Liver (tissue), 9 donors: ENCODE data around the gene ASB15. TPM values are rescaled to one million over a fixed set of nuclear protein-coding genes. Genes with fewer than 3 reads are reported as not detected.
"Not testable (repeated sequence)": the region's sequence is repeated elsewhere in the genome, so short reads cannot be mapped to it uniquely, and the experiment has no call there.

Experiments used
- DNase-seq: peaks from one replicate; pipeline ENCODE4 v3.0.0-alpha.2; 2017; ENCODE audit warnings: low spot score
- H3K27ac ChIP-seq, 2 donors: one replicate each; pipeline ENCODE4 v1.7.0; 2013; ENCODE audit warnings: inconsistent platforms in 2 of 2, low read length in 2 of 2, control low read depth in 1 of 2, low read depth in 1 of 2, mild to moderate bottlenecking in 1 of 2
- H3K27me3 ChIP-seq, 4 donors: one replicate each; pipeline versions ENCODE4 v1.6.1 to v1.7.0; 2013; ENCODE audit warnings: low read length in 3 of 4, inconsistent platforms in 1 of 4, mild to moderate bottlenecking in 1 of 4, moderate library complexity in 1 of 4; ENCODE audit not compliant: control insufficient read depth in 4 of 4, insufficient read depth in 4 of 4
- H3K36me3 ChIP-seq, 4 donors: one replicate each; pipeline versions ENCODE4 v1.6.1 to v1.7.0; 2013; ENCODE audit warnings: low read length in 3 of 4, mild to moderate bottlenecking in 3 of 4, low read depth in 1 of 4, moderate library complexity in 1 of 4; ENCODE audit not compliant: control insufficient read depth in 4 of 4, insufficient read depth in 3 of 4
- H3K4me1 ChIP-seq, 4 donors: one replicate each; pipeline versions ENCODE4 v1.6.1 to v1.7.0; 2013; ENCODE audit warnings: low read length in 3 of 4, mild to moderate bottlenecking in 3 of 4, moderate library complexity in 1 of 4; ENCODE audit not compliant: control insufficient read depth in 4 of 4, insufficient read depth in 4 of 4
- H3K4me3 ChIP-seq, 3 donors: one replicate each; pipeline versions ENCODE4 v1.6.1 to v1.7.0; 2013; ENCODE audit warnings: low read length in 3 of 3, control low read depth in 1 of 3, low read depth in 1 of 3, mild to moderate bottlenecking in 1 of 3
- H3K9ac ChIP-seq, 2 donors: one replicate each; pipeline ENCODE4 v1.7.0; 2013; ENCODE audit warnings: low read length in 2 of 2, mild to moderate bottlenecking in 2 of 2, moderate library complexity in 2 of 2, control low read depth in 1 of 2, low read depth in 1 of 2
- H3K9me3 ChIP-seq, 4 donors: one replicate each; pipeline versions ENCODE4 v1.6.1 to v1.7.0; 2013; ENCODE audit warnings: low read length in 3 of 4; ENCODE audit not compliant: control insufficient read depth in 4 of 4
- ATF3 ChIP-seq: IDR thresholded peaks from 2 replicates; pipeline ENCODE4 v1.6.1; 2016; ENCODE audit warnings: antibody characterized with exemption
- EGR1 ChIP-seq, 2 donors: IDR thresholded peaks; 2 replicates each; pipeline ENCODE4 v1.6.1; 2016 to 2018; ENCODE audit warnings: antibody characterized with exemption in 2 of 2, low read depth in 2 of 2
- FOXA1 ChIP-seq: IDR thresholded peaks from 2 replicates; pipeline ENCODE4 v1.6.1; 2016; ENCODE audit warnings: antibody characterized with exemption
- FOXA2 ChIP-seq: IDR thresholded peaks from 2 replicates; pipeline ENCODE4 v1.6.1; 2016; ENCODE audit warnings: antibody characterized with exemption
- GABPA ChIP-seq, 2 donors: IDR thresholded peaks in 1 of 2; conservative IDR thresholded peaks in 1 of 2; 2 replicates each; pipeline ENCODE4 v1.6.1; 2016; ENCODE audit warnings: antibody characterized with exemption in 2 of 2, mild to moderate bottlenecking in 1 of 2, moderate library complexity in 1 of 2
- HNF4A ChIP-seq, 2 donors: conservative IDR thresholded peaks; 2 replicates each; pipeline ENCODE4 v1.6.1; 2016; ENCODE audit warnings: antibody characterized with exemption in 2 of 2, mild to moderate bottlenecking in 2 of 2
- HNF4G ChIP-seq: IDR thresholded peaks from 2 replicates; pipeline ENCODE4 v1.6.1; 2016; ENCODE audit warnings: antibody characterized with exemption
- JUND ChIP-seq, 2 donors: IDR thresholded peaks; 2 replicates each; pipeline ENCODE4 v1.6.1; 2016; ENCODE audit warnings: antibody characterized with exemption in 2 of 2
- NR2F2 ChIP-seq: IDR thresholded peaks from 2 replicates; pipeline ENCODE4 v1.6.1; 2016; ENCODE audit warnings: antibody characterized with exemption
- RAD21 ChIP-seq, 2 donors: IDR thresholded peaks; 2 replicates each; pipeline ENCODE4 v1.6.1; 2016; ENCODE audit warnings: antibody characterized with exemption in 2 of 2, mild to moderate bottlenecking in 2 of 2
- RXRA ChIP-seq, 2 donors: IDR thresholded peaks; 2 replicates each; pipeline ENCODE4 v1.6.1; 2017 to 2018; ENCODE audit warnings: antibody characterized with exemption in 2 of 2, mild to moderate bottlenecking in 1 of 2
- SP1 ChIP-seq: IDR thresholded peaks from 2 replicates; pipeline ENCODE4 v1.6.1; 2018; ENCODE audit warnings: antibody characterized with exemption, mild to moderate bottlenecking
- TAF1 ChIP-seq: conservative IDR thresholded peaks from 2 replicates; pipeline ENCODE4 v1.6.1; 2016; ENCODE audit warnings: antibody characterized with exemption, mild to moderate bottlenecking
- YY1 ChIP-seq: IDR thresholded peaks from 2 replicates; pipeline ENCODE4 v1.6.1; 2016; ENCODE audit warnings: antibody characterized with exemption, mild to moderate bottlenecking
- WGBS: extraction: QIAGEN DNeasy Blood & Tissue Kit; methylation state at CpG from one replicate; pipeline ENCODE4 v1.1.7; 2013; 5-methylcytosine and 5-hydroxymethylcytosine counted together
- polyA plus RNA-seq, 2 donors: library from polyadenylated mRNA; stranded (reverse) in 1 of 2; unstranded in 1 of 2; fragments of 200-250 nt in 1 of 2; fragments of >200 nt in 1 of 2; fragmentation: Nextera tagmentation in 1 of 2; extraction: Ambion mirVana in 1 of 2; gene quantifications; one replicate each; pipeline versions ENCODE4 v1.2.1 to v1.2.3, GENCODE V29; 2013 to 2015
- total RNA-seq, 2 donors: library from RNA; depleted of rRNA; stranded (reverse); fragments of >200 nt; gene quantifications; one replicate each; pipeline ENCODE4 v1.2.3, GENCODE V29; 2014
- TF ChIP-seq, protein P1 (sequence below): IDR thresholded peaks from 2 replicates; pipeline ENCODE4 v1.6.1; 2016; ENCODE audit warnings: antibody characterized with exemption, mild to moderate bottlenecking
- TF ChIP-seq, protein P2 (sequence below): IDR thresholded peaks from 2 replicates; pipeline ENCODE4 v1.6.1; 2016; ENCODE audit warnings: antibody characterized with exemption
- TF ChIP-seq, protein P3 (sequence below): IDR thresholded peaks from 2 replicates; pipeline ENCODE4 v1.6.1; 2016; ENCODE audit warnings: antibody characterized with exemption
- TF ChIP-seq, protein P4 (sequence below): fragments of 150-350 bp; IDR thresholded peaks from 2 replicates; pipeline ENCODE4 v1.5.1; 2017; ENCODE audit warnings: improper control_type of control experiment, low read depth, low read length; ENCODE audit not compliant: missing input control
- donor health status: healthy.
- donor health status: healthy.
- donor health status: healthy.
- donor health status: healthy.
- donor health status: healthy.

ASB15 gene
- not detected for total RNA-seq
- polyA plus RNA-seq: not detected

- Histone ChIP-seq H3K4me3 (no peak within 1 kb of the TSS), H3K9ac (no peak within 1 kb of the TSS)
- WGBS: 91% methylated on average over 4 of the region's 4 CpGs
Observed at GRCh38 chr7:123601530-123601929, at the start of gene ASB15. Gene ASB15, plus strand, starts transcription at chr7:123601821. Its CDS starts 12,682 bp downstream, at chr7:123614503.

DNA sequence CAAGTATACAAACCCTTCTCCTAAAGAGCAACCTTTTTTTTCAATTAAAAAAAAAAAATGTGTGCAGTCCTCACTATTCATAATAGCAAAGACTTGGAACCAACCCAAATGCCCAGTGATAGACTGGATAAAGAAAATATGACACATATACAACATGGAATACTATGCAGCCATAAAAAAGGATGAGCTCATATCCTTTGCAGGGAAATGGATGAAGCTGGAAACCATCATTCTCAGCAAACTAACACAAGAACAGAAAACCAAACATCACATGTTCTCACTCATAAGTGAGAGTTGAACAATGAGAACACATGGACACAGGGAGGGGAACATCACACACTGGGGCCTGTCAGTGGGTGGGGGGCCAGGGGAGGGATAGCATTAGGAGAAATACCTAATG, 49.5 kb upstream of the ASB15 start:
- not testable (repeated sequence) for H3K27ac ChIP-seq, DNase-seq, H3K9me3 ChIP-seq, H3K27me3 ChIP-seq, H3K4me3 ChIP-seq, H3K9ac ChIP-seq
- Histone ChIP-seq H3K36me3 (peaks cover 5 to 23% (median 14%) of the 10 kb centered on the region in 4 donors), H3K4me1 (peaks cover 1 to 22% (median 7%) of the 10 kb centered on the region in 4 donors)

More at GRCh38 chr7:123601530-123601929, at the start of gene ASB15:
- no peaks in the 10 kb centered on the region for H3K9me3 ChIP-seq
- no peaks in the 10 kb centered on the region for H3K36me3 ChIP-seq
- no peaks in the 10 kb centered on the region for H3K27me3 ChIP-seq
- TF ChIP-seq, protein P1, sequence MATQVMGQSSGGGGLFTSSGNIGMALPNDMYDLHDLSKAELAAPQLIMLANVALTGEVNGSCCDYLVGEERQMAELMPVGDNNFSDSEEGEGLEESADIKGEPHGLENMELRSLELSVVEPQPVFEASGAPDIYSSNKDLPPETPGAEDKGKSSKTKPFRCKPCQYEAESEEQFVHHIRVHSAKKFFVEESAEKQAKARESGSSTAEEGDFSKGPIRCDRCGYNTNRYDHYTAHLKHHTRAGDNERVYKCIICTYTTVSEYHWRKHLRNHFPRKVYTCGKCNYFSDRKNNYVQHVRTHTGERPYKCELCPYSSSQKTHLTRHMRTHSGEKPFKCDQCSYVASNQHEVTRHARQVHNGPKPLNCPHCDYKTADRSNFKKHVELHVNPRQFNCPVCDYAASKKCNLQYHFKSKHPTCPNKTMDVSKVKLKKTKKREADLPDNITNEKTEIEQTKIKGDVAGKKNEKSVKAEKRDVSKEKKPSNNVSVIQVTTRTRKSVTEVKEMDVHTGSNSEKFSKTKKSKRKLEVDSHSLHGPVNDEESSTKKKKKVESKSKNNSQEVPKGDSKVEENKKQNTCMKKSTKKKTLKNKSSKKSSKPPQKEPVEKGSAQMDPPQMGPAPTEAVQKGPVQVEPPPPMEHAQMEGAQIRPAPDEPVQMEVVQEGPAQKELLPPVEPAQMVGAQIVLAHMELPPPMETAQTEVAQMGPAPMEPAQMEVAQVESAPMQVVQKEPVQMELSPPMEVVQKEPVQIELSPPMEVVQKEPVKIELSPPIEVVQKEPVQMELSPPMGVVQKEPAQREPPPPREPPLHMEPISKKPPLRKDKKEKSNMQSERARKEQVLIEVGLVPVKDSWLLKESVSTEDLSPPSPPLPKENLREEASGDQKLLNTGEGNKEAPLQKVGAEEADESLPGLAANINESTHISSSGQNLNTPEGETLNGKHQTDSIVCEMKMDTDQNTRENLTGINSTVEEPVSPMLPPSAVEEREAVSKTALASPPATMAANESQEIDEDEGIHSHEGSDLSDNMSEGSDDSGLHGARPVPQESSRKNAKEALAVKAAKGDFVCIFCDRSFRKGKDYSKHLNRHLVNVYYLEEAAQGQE: no peak
- TF ChIP-seq, protein P2, sequence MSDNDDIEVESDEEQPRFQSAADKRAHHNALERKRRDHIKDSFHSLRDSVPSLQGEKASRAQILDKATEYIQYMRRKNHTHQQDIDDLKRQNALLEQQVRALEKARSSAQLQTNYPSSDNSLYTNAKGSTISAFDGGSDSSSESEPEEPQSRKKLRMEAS: no peak
- no peak for TF ChIP-seq SP1
- no peak for TF ChIP-seq RAD21 (IDR thresholded peaks at IDR 0.05)
- TF ChIP-seq, protein P3, sequence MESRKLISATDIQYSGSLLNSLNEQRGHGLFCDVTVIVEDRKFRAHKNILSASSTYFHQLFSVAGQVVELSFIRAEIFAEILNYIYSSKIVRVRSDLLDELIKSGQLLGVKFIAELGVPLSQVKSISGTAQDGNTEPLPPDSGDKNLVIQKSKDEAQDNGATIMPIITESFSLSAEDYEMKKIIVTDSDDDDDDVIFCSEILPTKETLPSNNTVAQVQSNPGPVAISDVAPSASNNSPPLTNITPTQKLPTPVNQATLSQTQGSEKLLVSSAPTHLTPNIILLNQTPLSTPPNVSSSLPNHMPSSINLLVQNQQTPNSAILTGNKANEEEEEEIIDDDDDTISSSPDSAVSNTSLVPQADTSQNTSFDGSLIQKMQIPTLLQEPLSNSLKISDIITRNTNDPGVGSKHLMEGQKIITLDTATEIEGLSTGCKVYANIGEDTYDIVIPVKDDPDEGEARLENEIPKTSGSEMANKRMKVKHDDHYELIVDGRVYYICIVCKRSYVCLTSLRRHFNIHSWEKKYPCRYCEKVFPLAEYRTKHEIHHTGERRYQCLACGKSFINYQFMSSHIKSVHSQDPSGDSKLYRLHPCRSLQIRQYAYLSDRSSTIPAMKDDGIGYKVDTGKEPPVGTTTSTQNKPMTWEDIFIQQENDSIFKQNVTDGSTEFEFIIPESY: no peak
- TF ChIP-seq FOXA1: no peak
- no peak for TF ChIP-seq RXRA (IDR thresholded peaks at IDR 0.05)
- no peak for TF ChIP-seq JUND (IDR thresholded peaks at IDR 0.05)
- TF ChIP-seq ATF3: no peak
- TF ChIP-seq, protein P4, sequence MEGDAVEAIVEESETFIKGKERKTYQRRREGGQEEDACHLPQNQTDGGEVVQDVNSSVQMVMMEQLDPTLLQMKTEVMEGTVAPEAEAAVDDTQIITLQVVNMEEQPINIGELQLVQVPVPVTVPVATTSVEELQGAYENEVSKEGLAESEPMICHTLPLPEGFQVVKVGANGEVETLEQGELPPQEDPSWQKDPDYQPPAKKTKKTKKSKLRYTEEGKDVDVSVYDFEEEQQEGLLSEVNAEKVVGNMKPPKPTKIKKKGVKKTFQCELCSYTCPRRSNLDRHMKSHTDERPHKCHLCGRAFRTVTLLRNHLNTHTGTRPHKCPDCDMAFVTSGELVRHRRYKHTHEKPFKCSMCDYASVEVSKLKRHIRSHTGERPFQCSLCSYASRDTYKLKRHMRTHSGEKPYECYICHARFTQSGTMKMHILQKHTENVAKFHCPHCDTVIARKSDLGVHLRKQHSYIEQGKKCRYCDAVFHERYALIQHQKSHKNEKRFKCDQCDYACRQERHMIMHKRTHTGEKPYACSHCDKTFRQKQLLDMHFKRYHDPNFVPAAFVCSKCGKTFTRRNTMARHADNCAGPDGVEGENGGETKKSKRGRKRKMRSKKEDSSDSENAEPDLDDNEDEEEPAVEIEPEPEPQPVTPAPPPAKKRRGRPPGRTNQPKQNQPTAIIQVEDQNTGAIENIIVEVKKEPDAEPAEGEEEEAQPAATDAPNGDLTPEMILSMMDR: no peak
- TF ChIP-seq GABPA (IDR thresholded peaks at IDR 0.05 in 1 of 2, conservative IDR thresholded peaks at IDR 0.05 in 1 of 2): no peak
- no peak for TF ChIP-seq YY1
- no peak for TF ChIP-seq HNF4G
- no peak for TF ChIP-seq NR2F2
- no peak for TF ChIP-seq EGR1 (IDR thresholded peaks at IDR 0.05; ENCODE audit: low read depth in 2 of 2)
- TF ChIP-seq TAF1: no peak
- TF ChIP-seq HNF4A (conservative IDR thresholded peaks at IDR 0.05): no peak
- TF ChIP-seq FOXA2: no peak
- no peak for DNase-seq
- peaks cover 0 to 5% (median 0%) of the 10 kb centered on the region in 4 donors for H3K4me1 ChIP-seq
- no peak within 1 kb of the TSS for H3K27ac ChIP-seq
